Measurements from ENCODE around the gene MPPED2.

Gene MPPED2, protein sequence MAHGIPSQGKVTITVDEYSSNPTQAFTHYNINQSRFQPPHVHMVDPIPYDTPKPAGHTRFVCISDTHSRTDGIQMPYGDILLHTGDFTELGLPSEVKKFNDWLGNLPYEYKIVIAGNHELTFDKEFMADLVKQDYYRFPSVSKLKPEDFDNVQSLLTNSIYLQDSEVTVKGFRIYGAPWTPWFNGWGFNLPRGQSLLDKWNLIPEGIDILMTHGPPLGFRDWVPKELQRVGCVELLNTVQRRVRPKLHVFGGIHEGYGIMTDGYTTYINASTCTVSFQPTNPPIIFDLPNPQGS

DNA sequence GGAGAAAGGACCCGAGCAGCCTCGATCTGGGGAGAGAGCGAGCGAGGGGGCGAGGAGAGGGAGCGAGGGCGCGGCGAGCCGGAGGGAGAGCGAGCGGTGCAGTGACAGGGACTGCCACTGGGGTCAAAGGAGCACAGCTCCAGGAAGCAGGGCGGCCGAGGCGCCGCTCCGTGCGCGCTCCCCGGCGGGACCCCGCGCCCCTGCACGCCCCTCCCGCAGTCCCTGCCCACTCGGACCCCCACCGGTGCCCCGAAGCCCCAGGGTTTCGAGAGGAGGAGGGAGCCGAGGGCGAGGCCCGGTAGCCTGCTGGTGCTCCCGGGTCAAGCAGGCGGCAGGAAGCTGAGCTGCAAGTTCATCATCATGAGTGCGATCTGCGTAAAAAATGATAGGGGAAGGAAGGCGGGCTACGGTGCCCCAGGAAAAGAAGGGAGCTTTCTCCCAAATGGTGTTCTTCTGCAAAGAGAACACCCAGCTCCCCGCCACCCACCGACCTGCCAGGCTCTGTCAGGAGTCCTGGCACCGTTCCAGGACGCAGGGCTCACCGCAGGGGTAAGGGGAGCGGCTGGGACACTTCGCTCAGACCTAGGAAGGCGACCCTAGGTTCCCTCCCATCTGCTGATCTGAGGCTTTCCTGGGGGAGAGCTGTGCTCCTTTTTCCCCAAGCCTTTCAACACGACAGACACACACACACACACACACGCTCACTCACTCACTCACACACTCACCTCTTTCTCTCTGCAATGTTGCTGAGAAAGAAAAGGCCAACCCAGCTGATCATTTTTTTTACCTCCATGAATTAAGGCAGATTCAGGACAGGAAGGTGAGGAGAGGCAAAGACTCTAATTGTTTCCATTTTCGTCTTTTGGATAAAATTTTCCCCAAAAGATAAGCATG lies at the start of gene MPPED2:
TSS of gene MPPED2 (minus strand) at position 103 of the 894 bp plus-strand sequence. CDS start 5,980 bp downstream, outside the sequence.
- in situ Hi-C loops (cut with HindIII; ENCODE audit: low sequenced_read_pairs) = no loop called here

DNA sequence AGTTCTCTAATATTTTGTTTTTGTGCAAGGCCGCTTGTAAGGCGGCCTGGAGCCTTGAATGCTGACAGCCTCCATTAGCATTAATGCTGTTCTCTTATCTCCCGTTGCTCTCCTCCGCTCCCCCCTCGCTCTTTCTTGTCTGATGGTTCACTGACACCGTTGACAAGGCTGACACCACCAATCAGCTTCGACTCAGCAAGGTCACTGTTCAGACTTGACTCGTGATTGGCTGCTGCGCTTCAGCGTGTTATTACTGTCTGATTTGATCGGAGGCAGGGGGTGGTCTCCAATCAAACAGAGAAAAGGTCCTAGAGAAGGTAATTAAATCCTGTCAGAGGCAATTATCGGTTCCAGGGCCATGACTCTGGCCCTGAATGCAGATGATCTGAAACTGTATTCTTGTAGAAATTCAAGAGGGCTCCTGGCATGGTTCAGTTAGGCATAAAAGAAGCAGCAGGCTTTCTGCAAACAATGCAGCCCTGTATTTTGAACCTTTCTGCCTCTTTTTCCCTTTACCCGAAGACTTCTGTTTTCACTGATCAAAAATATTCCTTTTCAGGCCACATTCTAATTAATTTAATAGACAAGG lies 49.3 kb upstream of the MPPED2 start:
- in situ Hi-C loops (cut with HindIII; ENCODE audit: low sequenced_read_pairs) = no loop called here

DNA sequence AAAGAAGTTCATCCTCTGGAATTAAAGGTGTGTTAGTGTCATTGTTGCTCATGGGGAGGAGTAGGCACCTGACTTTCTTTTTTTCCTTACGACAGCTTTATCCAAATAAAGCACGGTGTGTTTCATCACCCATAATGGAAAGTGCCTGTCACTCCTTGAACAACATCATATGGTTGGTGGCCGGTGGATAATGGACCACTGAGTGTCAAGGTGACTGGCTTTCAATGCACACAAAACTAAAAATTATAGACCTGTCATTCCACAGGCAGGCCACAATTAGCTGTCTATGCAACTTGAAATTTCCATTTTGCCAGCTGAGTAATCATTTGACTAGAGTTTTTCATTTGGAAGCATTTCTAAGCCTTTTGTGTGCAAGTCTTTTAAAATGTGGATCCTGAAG lies 45.0 kb upstream of the MPPED2 start:
- in situ Hi-C loops (cut with HindIII; ENCODE audit: low sequenced_read_pairs) = no loop called here

DNA sequence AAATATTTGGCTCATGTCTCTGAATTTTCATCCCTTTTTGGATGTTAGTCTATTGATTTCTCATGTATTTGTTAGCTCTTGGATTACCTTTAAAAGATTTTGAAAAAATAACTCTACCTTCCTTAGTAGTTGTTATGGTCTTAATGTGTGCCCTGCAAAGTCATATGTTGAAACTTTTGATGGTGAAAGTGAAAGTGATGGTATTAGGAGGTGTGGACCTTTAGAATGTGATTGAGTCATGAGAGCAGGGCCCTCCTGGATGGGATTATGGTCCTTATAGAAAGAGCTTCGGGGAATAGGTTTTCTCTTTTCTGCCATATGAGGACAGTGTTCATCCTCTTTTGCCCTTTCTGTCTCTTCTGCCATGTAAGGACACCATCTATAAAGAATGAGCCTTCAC lies 33.6 kb upstream of the MPPED2 start:
- in situ Hi-C loops (cut with HindIII; ENCODE audit: low sequenced_read_pairs) = no loop called here

DNA sequence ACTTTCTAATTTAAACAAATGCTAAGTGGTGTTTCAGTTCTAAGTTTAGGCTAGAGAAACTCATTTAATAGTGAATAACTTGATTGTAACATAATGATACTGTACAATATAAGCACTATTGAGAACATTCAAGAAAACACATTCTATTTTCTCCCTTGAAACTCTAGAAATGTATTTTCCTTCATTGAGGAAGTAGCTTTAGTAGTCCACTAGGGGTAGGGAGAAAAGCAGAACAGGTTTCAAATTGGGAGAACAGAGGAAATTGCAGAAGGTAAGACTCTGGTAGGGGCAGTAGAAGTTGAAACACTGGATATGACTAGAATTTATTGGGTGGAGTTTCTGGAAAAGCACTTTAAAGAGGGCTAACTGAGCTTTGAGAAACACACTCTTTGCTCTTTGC lies 31.6 kb upstream of the MPPED2 start:
- in situ Hi-C loops (cut with HindIII; ENCODE audit: low sequenced_read_pairs) = no loop called here

DNA sequence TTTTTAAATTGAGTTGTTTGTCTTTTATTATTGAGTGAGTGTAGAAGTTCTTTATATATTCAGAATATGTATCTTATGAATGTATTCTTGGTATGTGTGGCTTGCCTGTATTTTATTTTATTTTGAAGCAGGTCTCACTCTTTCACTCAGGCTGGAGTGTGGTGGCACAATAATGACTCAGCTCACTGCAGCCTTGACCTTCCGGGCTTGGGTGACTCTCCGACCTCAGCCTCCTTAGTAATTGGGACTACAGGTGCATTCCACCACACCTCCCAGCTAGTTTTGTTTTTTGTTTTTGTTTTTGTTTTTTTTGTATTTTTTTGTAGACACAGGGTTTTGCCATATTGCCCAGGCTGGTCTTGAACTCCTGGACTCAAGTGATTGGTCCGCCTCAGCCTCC lies 24.5 kb upstream of the MPPED2 start:
- in situ Hi-C loops (cut with HindIII; ENCODE audit: low sequenced_read_pairs) = no loop called here

DNA sequence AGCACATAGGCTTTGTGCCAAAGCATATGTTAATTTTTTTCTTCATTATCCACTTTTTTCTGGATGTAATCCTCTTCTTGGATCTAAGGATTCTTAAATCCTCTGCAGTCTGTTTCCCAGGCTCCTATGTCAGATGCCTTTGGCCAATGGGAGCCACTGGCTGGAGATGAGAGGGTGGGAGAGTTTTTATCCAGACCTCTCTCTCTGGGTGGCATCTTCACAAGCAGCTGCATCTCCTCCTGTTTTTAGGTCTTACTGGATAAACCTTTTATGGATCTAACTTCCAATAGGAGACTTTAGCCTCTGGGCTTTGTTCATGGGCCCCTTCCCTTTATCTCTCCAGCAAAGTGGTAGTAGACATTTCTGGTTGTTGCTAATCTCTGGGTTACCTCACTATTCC lies 22.4 kb upstream of the MPPED2 start:
- in situ Hi-C loops (cut with HindIII; ENCODE audit: low sequenced_read_pairs) = no loop called here

DNA sequence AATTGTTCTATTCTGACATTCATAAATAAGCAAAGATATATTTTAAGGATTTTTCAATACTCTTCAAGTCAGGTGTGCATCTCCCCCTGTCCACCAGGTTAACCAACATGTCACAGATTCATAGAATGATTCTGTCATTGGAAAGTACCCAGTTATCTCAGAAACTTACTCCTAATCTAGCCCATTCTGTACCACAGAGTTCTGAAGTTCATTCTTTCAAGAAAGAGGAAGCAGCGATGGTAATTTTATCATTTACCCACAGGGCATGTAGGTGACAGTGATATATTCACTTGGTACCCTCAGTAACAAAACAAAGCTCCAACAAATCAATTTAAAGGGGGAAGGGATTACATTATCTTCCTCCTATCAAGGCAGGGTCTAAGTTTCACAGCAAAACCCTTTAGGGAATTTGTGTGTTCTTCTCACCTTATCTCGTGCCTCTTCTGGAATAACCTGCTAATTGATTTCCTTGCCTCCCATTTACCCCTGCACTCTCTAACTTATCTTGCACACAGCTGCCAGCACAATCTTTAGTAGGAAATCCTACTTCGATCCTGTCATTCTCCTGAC lies 19.0 kb upstream of the MPPED2 start:
- in situ Hi-C loops (cut with HindIII; ENCODE audit: low sequenced_read_pairs) = no loop called here

DNA sequence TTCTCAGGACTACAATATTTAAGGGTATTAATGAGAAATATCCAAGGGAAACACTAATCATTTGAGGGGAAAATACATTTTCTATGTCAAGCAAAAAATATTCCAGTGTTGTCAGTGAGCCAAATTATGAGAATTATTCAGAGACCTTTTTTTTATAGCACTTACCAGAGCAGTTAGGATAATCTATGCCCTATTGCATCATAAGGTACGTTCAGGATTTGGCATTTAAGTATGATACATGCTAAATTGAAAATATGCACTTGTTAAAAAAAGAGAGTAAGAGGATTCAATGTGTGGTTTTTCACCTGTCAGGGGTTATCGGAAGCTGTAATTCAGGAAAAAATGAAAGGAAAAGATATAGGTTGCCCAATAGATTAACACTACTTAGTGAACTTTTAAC lies 17.2 kb upstream of the MPPED2 start:
- in situ Hi-C loops (cut with HindIII; ENCODE audit: low sequenced_read_pairs) = no loop called here

DNA sequence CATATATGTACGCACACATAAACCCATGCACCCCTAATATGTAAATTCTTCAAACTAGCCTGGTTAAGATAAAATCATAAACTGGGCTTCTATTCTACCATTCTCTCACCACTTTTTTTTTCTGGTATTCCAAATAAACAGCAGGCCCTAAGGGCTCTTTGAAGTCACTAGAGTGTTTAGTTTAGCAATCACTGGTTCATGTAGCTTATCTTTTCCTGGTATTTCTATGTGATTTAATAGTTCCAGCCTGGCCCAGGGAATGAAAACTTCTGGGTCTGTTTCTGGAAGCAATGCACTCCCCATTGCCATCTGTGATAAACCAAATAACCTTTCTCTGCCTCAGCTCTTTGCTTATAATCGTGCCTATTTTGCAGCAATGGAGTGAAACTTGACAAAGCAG lies 10.7 kb upstream of the MPPED2 start:
- in situ Hi-C loops (cut with HindIII; ENCODE audit: low sequenced_read_pairs) = no loop called here

DNA sequence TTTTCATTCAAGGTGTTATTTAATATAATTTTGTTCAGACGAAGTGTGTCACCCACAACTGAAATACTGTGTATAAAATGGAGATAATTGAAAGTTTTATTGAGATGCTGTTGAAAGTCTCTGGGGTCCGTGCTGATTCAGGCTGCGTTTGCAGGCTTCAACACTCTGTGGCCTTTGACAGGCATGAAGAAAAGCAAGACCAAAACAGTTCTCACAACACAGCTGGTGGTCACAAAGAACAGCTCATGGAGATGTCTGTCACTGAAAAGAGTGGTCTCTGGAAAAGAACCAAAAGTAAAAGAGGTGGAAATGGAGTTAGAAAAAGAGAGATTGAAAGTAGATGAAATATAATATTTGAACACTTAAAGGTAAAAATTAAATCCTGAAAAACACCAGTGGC lies 9.8 kb upstream of the MPPED2 start:
- in situ Hi-C loops (cut with HindIII; ENCODE audit: low sequenced_read_pairs) = no loop called here

DNA sequence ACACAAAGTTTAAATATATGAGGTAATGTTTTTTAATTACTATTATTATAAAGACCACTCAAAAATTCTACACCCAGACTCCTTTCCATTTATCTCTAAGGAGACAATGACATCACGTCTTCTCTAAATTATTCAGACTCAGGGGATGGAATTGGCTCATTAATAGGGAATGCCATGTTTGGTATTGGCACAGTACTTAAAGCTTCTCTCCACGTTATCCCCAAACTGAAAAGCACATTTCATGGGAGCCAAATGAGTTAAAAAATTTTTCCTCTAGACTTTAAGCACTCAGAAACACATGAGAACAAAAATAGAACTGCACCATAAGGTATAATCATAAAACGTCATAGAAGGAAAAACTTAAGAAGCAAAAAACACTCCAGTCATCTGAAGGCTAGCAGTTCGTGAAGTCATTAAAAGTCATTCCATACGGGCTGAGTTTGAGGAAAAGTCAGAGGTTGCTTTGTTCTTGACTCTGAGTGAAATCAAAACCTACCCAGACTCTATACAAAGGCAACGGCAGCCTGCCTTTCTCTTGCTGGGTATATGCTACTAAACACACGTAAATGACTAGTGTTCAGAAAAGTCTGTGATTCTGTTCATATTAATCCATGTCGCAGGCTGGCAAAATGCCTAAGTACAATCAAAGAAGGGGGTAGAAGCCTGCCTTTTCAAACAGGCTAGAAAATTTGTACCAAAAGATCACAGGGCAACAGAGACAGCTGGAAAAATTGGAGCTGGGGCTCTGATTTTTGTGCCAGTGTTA lies 8.7 kb upstream of the MPPED2 start:
- in situ Hi-C loops (cut with HindIII; ENCODE audit: low sequenced_read_pairs) = no loop called here

DNA sequence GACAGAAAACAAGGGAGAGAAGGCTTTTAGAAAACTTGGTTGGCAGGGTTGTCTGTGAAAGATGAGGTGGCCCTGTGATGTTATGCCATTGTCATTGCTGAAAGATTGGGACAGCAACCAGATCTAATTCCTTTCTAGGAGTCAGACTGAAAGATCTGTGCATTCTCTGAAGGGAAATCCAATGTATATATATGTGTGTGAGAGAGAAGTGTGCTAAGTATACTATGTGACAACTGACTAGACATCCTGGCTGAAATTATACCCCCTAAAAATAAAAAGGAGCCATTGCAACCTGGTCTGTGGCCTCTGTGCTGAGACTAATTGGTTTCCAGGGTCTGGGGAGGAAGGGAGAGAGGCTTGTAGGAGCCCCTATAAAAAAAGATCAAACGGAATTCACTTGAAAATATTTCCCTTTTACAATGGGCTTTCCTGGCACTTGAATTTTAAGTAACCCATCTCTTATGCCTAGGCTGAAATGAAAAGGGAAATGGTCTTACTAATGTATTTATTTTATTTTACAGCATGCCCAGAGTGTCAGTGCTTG lies 1.2 kb upstream of the MPPED2 start:
- in situ Hi-C loops (cut with HindIII; ENCODE audit: low sequenced_read_pairs) = no loop called here

DNA sequence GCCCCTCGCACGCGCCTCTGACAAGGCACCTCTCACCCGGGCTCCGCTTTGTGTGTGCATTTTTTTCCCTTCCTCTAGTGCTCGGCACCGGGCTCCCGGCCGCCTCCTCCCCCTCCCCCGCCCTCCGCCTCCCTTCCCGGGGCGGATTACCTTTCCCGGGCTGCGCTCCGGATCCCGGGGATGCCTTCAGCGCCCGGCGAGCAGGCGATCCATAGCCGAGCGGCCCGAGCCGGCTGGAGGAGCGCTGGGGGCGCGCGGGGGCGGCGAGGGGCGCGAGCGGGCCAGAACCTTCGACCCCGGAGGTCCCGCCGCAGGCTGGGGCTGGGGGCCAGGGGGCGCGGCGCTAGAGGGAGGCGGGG lies 282 bp downstream of the MPPED2 start:
- in situ Hi-C loops (cut with HindIII; ENCODE audit: low sequenced_read_pairs) = no loop called here

DNA sequence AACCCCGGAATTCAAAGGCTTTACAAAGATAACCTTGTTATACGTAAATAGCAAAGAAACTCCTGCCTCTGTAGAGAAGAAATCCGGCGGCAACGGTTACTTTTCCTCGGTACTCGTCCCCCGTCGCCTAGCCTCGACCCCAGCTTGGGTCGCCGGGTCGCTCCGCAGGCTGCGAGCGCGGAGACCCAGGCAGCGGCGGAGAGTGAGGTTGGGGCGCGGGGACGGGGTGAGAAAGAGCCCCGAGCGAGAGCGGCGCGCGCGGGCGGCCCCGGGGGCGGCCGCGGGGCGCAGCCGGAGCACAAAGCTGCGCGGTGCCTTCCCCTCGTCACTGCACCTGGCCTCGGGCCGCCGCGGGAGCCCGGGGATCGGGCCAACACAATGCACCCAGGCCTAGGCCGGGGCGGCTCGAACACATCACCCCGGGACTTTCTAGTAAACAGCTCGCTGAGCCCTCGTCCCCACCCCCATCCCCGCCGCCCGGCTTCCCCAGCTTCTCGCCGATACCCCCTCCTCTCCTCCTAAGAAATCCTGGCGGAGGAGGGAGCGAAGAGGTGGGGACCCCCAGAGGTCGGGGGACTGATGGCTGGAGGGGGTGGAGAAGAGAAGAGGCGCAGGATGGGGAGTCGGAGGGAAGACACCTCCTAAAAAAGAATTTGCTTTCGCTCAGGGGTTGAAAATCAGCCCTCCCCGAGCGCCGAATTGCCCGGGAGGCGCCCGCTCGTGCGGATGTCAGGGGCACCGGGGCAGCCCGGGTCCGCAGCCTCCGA lies 845 bp downstream of the MPPED2 start:
- in situ Hi-C loops (cut with HindIII; ENCODE audit: low sequenced_read_pairs) = no loop called here

DNA sequence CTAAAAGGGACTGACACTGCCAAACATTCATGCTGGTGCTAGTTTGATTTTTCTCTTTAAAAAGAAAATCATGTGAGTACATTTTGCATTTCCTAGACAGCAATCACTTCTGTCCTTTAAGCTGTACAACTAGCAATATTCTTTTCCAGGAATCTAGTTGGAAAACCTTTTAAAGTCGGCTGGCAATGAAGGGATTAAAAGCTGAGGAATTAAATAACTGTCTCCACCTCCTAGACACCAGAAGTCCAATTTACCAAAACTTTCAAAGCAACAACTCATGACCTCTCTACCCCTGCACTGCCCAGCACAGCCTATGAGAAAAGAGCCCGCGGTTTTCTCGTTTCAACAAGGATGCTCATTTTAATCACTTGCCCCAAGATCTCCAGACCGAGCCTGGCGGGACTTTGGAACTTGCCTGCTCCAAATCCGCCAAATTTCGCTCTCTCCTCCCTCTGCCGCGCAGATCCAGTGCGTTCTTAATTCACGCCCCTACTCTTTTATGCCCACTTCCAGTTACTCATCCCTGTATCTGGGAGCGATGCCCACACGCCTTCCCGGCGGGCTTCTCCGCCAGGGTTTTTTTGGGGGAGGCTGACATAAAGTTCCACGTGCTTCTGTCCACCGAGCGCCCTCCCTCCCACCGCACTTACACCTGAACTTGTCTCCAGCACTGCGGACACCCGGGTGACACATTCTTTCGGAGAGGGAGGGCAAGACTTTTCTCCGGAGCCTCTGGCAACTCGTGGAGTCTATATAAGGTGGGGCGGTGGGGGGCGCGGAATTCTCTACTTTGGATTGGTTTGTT lies 2.5 kb downstream of the MPPED2 start:
- in situ Hi-C loops (cut with HindIII; ENCODE audit: low sequenced_read_pairs) = no loop called here

DNA sequence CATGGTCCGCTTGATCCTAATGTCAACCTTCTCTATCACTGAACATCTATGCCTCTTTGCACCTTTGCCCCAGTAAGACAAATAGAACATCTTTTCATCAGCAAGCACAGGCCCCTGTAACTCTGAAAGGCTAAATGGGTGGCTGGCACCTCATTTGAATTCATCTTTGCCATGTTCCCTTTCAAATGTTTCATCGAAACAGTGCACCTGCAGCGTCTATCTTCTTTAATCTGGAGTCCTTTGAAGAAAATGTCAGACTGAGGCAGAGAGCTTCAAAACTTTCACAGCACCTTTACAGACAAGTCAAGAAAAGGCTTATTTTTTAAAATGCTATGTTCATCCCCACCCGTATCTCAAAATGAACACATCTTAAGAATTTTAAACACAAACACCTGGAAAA lies 3.4 kb downstream of the MPPED2 start:
- in situ Hi-C loops (cut with HindIII; ENCODE audit: low sequenced_read_pairs) = no loop called here

DNA sequence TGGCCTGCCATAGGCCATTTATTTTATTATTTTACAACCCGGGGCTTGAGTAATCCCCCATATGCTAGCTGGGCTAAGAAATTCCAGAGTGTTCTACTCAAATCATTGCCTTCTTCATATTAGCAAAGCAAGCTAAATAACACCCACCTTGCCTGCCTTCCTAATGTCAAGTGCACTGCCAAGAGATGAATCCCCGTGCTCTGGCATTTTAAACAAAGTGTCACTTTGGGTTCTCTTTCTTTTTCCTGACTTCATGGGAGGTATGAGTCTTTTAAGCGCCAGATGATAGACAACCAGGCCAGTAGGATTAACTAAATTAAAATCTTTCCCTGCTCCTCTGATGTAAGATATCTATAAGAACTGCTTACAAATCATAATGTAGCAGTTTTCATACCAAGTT lies 4.5 kb downstream of the MPPED2 start:
- in situ Hi-C loops (cut with HindIII; ENCODE audit: low sequenced_read_pairs) = no loop called here

DNA sequence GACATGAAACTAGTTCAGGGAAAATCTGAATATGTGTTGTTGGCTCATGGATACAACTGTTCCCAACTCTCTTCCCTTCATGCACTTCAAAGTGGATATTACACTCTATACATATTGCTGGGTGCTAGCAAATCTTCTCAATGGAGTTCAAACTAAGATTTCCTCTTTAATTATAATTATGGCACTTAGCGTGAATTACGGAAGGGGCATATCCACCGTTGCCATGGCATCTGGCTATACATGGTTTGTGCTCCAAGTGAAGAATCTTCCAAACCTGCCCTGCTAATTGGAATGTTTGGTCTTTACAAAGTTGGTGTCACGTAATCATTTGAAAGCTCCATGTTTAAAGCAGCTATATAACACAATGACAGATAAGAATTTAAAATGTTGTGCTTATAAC lies 5.6 kb downstream of the MPPED2 start:
- in situ Hi-C loops (cut with HindIII; ENCODE audit: low sequenced_read_pairs) = no loop called here
